ENCODE data around the gene CCDC181. TPM values are rescaled to one million over a fixed set of nuclear protein-coding genes. Genes with fewer than 3 reads are reported as not detected.

Gene CCDC181
- total RNA-seq, 1 experiment from 2014 or later, result 0.23 TPM

- H3K27me3 Mint-ChIP-seq (ENCODE audit: insufficient read depth, unreplicated experiment), result no peaks in the 10 kb centered on the region
- POLR2A ChIA-PET, result no interaction called here
- Histone ChIP-seq H3K9me3 (no peaks in the 10 kb centered on the region), H3K4me3 (ENCODE audit: low read depth, low read length) (no peak overlapping the region), H3K4me1 (no peaks in the 10 kb centered on the region), H3K36me3 (ENCODE audit: control insufficient read depth, insufficient read depth, low read length) (no peaks in the 10 kb centered on the region), H3K27me3 (replicated peaks; ENCODE audit: control insufficient read depth, insufficient read depth, low read length) (no peaks in the 10 kb centered on the region)
- CTCF ChIA-PET, result no interaction called here
- no peak for DNase-seq
- intact Hi-C loops (cut with micrococcal nuclease; ENCODE audit: unreplicated experiment), result loop anchor here (5.0 kb wide), 1 partner anchor 182 kb away; no protein-coding TSS in a partner anchor
- H3K4me1 Mint-ChIP-seq (ENCODE audit: low read depth, unreplicated experiment), result peaks cover 6% of the 10 kb centered on the region
- no peak overlapping the region for H3K4me3 Mint-ChIP-seq (ENCODE audit: unreplicated experiment)
- H3K36me3 Mint-ChIP-seq (ENCODE audit: insufficient read depth, unreplicated experiment), result no peaks in the 10 kb centered on the region
- no peaks in the 10 kb centered on the region for H3K9me3 Mint-ChIP-seq (ENCODE audit: unreplicated experiment)
- no peak for TF ChIP-seq CTCF (IDR thresholded peaks at IDR 0.05; ENCODE audit: insufficient read depth in 1 of 2, low read depth in 1 of 2, low read length in 1 of 2, severe bottlenecking in 1 of 2, unreplicated experiment in 1 of 2)
- H3K27ac Mint-ChIP-seq (ENCODE audit: unreplicated experiment), result no peak overlapping the region
- BruUV-seq (replicated peaks), result no TSS peak
Measured at GRCh38 chr1:169364948-169365347, 62.3 kb downstream of the CCDC181 start.

GRCh38 chr1:169363046-169363730 lies 64.1 kb downstream of the CCDC181 start:
- no peak overlapping the region for H3K27ac Mint-ChIP-seq (ENCODE audit: unreplicated experiment)
- no peaks in the 10 kb centered on the region for H3K4me1 ChIP-seq
- intact Hi-C loops (cut with micrococcal nuclease; ENCODE audit: unreplicated experiment), result no loop called here
- H3K27me3 Mint-ChIP-seq (ENCODE audit: insufficient read depth, unreplicated experiment), result no peaks in the 10 kb centered on the region
- H3K9me3 ChIP-seq, result no peaks in the 10 kb centered on the region
- no TSS peak for BruUV-seq (replicated peaks)
- no peaks in the 10 kb centered on the region for H3K36me3 Mint-ChIP-seq (ENCODE audit: insufficient read depth, unreplicated experiment)
- no peaks in the 10 kb centered on the region for H3K36me3 ChIP-seq (ENCODE audit: control insufficient read depth, insufficient read depth, low read length)
- ChIA-PET CTCF (interaction anchor here (0.6 kb wide), 1 partner anchor 16 kb away, joined by 3 read pairs; no protein-coding TSS in a partner anchor), POLR2A (no interaction called here)
- peaks cover 6% of the 10 kb centered on the region for H3K4me1 Mint-ChIP-seq (ENCODE audit: low read depth, unreplicated experiment)
- H3K4me3 ChIP-seq (ENCODE audit: low read depth, low read length), result no peak overlapping the region
- no peaks in the 10 kb centered on the region for H3K27me3 ChIP-seq (replicated peaks; ENCODE audit: control insufficient read depth, insufficient read depth, low read length)
- TF ChIP-seq CTCF (IDR thresholded peaks at IDR 0.05; ENCODE audit: insufficient read depth in 1 of 2, low read depth in 1 of 2, low read length in 1 of 2, severe bottlenecking in 1 of 2, unreplicated experiment in 1 of 2), result no peak
- H3K4me3 Mint-ChIP-seq (ENCODE audit: unreplicated experiment), result no peak overlapping the region
- H3K9me3 Mint-ChIP-seq (ENCODE audit: unreplicated experiment), result no peaks in the 10 kb centered on the region
- no peak for DNase-seq

GRCh38 chr1:169361281-169361680 lies 66.0 kb downstream of the CCDC181 start:
- no peaks in the 10 kb centered on the region for H3K9me3 ChIP-seq
- no peaks in the 10 kb centered on the region for H3K27me3 Mint-ChIP-seq (ENCODE audit: insufficient read depth, unreplicated experiment)
- H3K27me3 ChIP-seq (replicated peaks; ENCODE audit: control insufficient read depth, insufficient read depth, low read length), result no peaks in the 10 kb centered on the region
- H3K4me1 Mint-ChIP-seq (ENCODE audit: low read depth, unreplicated experiment), result peaks cover 6% of the 10 kb centered on the region
- no peak overlapping the region for H3K4me3 ChIP-seq (ENCODE audit: low read depth, low read length)
- no peak overlapping the region for H3K27ac Mint-ChIP-seq (ENCODE audit: unreplicated experiment)
- H3K4me3 Mint-ChIP-seq (ENCODE audit: unreplicated experiment), result no peak overlapping the region
- H3K9me3 Mint-ChIP-seq (ENCODE audit: unreplicated experiment), result no peaks in the 10 kb centered on the region
- H3K36me3 Mint-ChIP-seq (ENCODE audit: insufficient read depth, unreplicated experiment), result no peaks in the 10 kb centered on the region
- intact Hi-C loops (cut with micrococcal nuclease; ENCODE audit: unreplicated experiment), result no loop called here
- H3K36me3 ChIP-seq (ENCODE audit: control insufficient read depth, insufficient read depth, low read length), result no peaks in the 10 kb centered on the region
- ChIA-PET POLR2A (no interaction called here), CTCF (no interaction called here)
- no peak for DNase-seq
- no peak for TF ChIP-seq CTCF (IDR thresholded peaks at IDR 0.05; ENCODE audit: insufficient read depth in 1 of 2, low read depth in 1 of 2, low read length in 1 of 2, severe bottlenecking in 1 of 2, unreplicated experiment in 1 of 2)
- H3K4me1 ChIP-seq, result no peaks in the 10 kb centered on the region
- BruUV-seq (replicated peaks), result no TSS peak

Data from Caco-2 (cell line).